ENCODE results near the gene CLCN1.
A peak's percentile ranks its signal among the peaks of the same experiment; 100 is the strongest.
"Not testable (repeated sequence)": the region's sequence is repeated elsewhere in the genome, so short reads cannot be mapped to it uniquely, and the experiment has no call there.

CLCN1 gene

DNA sequence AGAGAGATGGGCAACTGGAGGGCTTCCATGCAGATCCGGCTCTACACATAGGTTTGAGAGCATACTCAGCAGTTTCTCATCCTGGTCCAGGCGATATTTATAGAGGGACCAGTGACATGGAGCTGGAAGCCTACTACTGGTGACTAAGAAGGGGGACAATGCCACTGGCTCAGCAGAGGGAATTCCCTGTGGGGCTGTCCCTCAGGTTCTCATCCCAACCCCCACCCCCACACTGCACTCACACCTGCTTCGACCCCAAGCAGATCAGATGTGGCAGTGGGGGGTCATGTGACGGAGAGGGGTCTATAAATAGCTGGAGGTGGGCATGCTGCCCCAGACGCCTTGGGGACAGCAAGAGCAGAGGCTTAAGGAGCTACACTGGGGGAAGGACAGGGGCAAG, at the start of gene CLCN1:
Gene CLCN1, plus strand, starts transcription at position 336 of the 400 bp plus-strand sequence. CDS start 102 bp downstream, outside the sequence.
- no peak for DNase-seq

DNA sequence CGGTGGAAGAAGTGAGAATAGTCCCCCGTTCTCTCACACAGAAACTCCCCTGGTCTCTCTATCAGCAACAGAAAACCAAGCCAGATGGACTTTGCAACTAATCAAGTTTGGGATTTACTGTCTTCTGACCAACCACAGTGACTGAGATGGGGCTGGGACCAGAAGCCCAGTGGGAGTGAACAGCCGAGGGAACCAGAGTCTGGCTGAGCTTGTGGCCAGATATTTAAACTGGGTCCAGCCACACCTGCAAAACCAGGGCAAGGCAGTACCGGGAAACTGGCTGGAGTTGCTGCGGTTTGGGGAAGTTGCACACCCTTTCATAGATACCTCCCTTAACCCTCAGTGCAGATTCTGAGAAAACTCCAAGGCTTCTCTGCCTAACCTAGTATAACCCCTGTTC, 46.7 kb upstream of the CLCN1 start:
- DNase-seq: no peak

DNA sequence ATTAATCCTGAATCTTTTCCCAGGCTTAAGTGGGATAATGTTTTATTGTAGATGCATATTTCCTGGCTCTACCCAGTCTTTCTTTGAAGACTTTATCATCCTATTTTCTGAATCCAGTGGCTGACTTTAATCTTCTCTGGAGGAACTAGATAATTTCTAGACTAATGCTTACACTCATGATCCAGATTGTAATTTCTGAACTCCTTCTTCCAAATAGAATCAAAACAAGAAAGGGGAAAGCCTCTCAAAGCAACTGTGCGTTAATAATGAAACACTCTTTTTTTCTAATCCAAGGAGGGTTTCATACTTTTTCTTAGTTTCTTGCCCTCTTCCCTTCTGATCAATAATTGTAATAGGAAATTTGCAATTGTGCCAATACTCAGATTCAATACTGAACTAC, 44.7 kb upstream of the CLCN1 start:
- no peak for DNase-seq

DNA sequence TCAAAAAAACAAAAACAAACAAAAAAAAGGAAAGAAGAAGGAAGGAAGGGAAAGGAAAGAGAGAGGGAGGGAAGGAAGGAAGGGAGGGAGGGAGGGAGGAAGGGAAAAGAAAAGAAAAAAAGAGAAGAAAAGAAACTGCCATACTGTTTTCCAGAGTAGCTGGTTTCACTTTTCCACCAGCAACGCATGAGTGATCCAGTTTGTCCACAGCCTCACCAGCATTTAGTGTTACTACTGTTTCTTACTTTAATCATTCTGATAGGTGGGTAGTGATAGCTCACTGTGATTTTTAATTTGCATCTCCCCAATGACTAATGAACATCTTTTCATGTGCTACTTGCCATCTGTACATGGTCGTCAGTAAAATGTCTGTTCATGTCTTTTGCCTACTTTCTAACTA, 43.0 kb upstream of the CLCN1 start:
- no peak for DNase-seq

DNA sequence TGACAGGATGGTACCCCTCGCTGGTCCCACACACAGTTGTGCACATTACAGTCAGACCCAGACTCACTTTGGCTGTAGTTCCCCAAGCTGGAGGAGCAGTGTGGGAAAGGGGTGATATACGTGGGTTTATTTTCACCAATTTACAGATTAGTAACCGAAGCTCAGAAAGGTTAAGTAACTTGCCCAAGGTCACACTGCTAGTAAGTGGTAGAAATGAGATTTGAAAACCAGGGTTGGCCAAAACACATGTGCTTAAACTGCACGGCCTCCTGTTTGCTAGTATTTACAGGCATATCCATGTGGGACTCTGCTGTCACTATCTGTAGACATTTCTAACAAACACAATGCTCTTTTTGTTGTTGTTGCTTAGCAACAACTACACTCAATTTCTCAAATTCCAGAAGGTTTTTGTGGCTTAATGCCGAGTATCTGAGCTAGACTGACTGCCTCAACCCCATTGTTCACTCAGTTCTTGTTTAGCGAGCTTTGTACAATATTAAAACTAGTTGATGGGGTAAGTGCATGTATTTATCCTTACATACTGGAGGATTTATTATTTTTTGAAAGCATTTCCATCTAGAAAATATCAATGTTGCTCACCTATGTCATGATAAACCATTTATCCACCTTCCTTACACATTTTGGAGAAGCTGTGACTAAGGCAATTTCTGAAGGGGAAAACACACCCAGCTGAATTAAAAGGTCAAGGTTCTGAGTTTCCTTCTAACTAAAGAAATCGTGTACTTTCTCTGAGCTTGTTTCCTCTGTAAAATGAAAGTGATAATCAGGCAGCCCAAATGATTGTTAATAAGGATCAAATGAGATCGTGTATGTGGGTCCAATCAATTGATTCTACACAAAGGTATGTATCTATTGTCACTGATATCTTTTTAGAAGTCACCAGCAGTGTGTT, 36.5 kb upstream of the CLCN1 start:
- DNase-seq: no peak

DNA sequence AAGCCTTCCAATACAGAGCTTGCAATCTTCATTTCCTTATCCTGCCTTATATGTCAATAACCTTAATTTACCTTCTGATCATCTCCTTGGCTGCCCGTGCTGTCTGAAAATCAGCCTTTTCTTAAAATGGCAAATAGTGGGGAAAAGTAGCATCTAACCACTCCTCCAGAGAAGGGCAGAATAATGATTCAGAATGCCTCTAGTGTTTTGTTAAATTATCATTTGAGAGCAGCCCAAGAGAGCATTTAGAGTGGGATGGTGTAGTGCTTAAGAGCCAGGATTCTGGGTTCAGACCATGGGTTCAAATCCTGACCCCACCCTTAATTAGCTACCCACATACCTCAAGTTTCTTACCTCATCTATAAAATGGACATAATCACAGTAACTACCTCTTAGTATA, 35.8 kb upstream of the CLCN1 start:
- DNase-seq: no peak

DNA sequence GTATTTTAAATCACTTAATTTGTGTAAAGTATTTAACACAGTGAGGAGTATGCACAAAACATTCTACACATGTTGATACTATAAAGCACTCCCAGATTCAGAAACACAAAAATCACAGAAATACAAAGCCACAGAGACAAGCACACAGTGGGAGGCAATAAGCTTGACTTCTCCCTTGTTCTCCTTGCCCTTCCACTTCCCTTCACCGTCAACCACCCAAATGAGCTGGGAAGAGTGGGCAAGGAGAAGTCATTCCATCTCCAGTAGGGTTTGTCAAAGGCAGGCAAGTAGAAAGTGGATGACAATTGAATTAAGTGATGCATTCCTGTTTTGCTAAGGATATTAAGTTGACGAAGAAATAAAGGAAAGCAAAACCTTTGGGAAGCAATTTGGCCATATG, 35.3 kb upstream of the CLCN1 start:
- DNase-seq: no peak

DNA sequence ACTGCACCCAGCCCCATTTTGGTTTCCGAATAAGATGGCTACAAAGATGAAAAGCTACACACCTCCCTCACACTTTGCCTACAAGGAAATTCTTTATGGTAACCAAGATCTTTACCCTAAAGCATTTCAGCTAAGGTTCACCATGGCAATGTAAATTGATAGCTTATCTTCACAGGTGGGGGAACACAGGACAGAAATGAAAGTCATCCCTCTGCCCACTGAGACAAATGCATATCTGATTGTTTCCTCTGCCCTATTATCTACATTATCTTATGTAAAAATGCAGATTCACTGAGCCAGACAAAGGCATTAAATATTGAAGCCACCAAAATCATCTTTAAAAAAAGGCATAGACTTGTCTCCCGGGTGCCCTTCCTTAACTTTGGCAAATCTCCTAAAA, 34.4 kb upstream of the CLCN1 start:
- no peak for DNase-seq

DNA sequence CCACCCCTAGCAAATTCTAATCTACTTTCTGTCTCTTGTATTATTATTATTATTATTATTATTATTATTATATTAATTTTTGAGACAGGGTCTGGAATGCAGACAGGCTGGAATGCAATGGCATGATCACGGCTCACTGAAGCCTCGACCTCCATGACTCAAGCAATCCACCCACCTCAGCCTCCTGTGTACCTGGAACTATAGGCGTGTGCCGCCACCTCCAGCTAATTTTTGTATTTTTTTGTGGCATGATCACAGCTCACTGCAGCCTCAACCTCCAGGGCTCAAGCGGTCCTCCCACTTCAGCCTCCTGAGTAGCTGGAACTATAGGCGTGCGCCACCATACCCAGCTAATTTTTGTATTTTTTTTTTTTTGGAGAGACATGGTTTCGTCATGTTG, 33.8 kb upstream of the CLCN1 start:
- DNase-seq: no peak

DNA sequence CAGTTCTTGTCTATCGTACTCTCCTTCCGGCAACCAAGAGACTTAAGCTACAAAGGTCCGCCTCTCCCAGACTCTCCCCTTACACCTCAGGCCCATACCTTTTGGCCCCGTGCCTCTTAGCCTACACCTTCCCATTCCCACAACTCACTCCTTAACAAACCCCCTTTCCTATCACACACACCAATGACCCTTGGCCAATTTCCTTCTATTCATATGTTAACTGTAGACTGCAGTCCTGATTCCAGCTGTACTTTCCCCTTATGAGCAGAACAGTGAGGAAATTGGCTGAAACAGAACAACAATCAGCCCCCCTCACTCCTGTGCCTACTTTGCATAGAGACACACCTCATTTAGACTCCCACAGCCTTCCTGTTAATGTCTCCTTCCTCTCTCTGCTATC, 32.5 kb upstream of the CLCN1 start:
- DNase-seq: no peak

DNA sequence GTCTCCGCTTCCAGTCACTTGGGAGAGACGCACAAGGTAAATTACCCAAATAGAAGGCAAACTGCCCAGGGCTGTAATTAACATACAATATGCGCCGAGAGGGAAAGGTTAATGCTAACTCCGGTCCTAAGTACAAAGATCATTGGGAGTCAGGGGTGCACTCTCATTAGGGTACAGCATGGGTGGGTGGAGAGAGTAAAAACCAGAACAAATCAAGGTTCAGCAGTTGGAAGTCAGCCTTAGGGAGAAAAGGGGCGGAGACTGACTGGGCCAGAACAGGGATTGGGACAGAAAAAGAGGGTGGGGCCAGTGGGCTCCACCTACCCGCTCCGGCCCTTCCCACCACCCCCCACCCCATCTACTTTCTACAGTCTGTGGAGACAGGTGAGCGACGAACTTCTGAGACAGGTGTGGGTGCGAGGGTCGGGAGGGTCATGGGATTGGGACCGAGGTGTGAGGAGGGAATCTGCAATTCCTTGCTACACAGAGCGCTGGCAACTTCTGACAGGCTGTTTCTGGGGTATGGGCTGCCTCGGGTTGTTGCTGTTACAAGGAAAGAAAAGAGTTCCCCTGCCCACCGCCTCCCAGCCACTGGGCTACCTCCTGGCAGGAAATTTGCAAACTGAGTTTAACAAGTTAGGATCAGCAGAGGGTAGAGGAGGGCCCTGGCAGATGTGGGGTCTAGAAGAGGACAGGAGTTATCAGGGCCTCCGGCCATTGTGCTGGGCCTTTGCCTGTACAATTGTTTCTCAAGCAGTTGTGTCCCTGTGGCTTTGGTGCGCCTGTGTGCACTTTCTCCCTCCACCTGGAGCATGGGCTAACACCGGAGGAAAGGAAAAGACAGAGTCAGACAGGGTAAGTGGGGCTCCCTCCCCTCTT, 31.1 kb upstream of the CLCN1 start, which contains the start of gene TMEM139:
Gene TMEM139, plus strand, starts transcription at position 368 of the 879 bp plus-strand sequence. CDS start 1,000 bp downstream, outside the sequence.
- DNase-seq: no peak

DNA sequence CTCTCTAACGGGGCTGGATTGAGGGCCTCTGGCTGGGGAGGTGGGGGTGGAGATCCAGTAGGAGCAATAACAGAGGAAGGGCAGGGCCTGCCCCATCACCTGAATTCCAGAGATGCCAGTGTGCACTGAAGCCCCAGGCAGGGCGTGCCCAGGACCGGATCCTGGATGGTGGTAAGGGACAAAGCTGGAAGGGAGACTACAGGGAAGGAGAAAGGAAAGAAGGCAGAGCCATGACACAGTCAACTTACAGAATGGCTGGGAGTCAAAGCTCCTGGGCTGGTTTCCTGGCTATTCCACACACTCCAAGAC, 30.5 kb upstream of the CLCN1 start:
- no peak for DNase-seq

DNA sequence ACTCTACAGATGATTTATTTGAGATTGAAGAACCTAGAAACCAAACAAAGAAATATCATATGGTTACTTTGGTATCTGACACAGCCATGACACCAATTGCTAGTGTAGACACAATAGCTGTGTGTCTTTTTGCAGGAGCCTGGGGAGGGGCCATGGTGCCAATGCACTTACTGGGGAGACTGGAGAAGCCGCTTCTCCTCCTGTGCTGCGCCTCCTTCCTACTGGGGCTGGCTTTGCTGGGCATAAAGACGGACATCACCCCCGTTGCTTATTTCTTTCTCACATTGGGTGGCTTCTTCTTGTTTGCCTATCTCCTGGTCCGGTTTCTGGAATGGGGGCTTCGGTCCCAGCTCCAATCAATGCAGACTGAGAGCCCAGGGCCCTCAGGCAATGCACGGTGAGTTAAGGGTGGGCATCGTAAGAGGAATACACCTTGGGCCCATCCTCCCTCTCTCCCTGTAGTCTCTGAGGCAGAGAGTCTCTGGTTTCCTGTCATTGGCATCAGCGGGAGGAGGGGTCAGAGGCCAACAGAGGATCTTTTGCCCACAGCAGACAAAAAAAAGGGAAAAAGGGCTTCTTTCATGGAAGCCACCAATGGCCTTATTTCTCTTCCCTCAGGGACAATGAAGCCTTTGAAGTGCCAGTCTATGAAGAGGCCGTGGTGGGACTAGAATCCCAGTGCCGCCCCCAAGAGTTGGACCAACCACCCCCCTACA, 29.9 kb upstream of the CLCN1 start:
- DNase-seq: no peak

DNA sequence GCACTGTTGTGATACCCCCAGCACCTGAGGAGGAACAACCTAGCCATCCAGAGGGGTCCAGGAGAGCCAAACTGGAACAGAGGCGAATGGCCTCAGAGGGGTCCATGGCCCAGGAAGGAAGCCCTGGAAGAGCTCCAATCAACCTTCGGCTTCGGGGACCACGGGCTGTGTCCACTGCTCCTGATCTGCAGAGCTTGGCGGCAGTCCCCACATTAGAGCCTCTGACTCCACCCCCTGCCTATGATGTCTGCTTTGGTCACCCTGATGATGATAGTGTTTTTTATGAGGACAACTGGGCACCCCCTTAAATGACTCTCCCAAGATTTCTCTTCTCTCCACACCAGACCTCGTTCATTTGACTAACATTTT, 29.4 kb upstream of the CLCN1 start:
- no peak for DNase-seq

DNA sequence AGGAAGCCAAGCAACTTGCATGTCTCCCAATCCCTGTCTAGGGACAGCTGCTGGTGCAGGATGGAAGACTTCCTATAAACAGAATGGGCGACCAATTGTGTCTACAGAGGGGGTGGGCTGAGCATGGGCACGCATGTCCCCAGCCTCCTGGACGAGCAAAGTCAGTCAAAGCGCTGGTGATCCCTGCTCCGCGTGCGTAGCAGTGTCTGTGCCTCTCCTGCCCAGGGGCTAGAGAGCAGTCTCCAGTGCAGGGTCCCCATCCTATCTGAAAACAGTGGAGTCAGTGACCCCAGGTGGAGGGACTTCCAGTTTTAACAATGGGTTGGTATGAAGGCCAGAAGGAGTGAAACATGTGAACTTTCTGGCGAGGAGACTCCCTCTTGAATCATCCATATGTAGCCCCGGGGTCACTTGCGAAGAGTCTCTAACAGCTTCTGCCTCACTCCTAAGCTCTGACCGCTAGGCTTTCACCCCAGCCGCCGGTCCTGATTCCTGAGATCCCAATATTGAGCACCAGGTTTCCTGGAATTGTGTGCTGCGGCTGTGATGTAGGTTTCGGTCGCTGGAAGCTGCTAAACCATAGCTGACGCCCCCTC, 28.5 kb upstream of the CLCN1 start:
- DNase-seq: no peak

DNA sequence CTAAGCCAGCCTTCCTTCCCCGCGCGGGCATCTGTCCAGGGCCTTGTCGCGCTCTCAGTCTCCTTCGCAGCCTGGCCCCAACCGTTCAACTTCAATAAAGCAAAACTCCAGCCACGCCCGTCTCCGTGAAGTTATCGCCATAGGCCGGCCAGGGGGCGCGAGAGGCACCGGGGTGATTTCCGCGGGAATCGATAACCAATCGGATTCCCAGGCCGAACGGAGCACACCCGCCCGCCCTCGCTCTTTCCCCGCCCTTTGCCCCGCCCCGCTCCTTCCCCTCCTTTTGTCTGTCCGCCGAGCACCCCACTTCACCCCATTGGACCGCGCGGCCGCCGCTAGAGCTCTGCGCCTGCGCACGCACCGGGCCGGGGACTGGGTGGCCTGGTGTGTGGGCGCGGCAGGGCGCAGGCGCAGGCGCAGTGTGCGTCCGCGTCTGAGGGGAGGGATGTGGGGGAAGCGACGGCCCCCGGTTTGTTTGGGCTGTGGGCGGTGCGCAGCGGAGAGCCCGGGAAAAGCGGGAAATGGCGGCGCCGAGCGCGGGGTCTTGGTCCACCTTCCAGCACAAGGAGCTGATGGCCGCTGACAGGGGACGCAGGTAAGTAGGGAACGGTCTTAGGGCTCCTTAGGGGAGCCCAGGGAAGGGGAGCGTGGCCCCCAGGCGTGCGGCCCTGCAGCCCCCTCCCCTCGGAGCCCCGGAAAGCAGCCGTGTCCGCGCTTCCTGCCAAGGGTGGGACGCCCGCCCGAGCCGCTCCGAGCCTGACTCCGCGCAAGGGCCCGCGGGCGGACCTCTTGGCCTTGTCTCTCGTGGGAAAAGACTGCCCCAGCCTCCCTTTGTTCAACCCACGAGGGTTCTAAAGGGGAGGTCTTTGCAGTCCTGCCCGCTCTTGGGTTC, 27.7 kb upstream of the CLCN1 start, which contains the start of gene CASP2:
Gene CASP2, plus strand, starts transcription at position 417 of the 892 bp plus-strand sequence. Its CDS starts 105 bp downstream, at position 522.
- peak; percentile 98 for DNase-seq

DNA sequence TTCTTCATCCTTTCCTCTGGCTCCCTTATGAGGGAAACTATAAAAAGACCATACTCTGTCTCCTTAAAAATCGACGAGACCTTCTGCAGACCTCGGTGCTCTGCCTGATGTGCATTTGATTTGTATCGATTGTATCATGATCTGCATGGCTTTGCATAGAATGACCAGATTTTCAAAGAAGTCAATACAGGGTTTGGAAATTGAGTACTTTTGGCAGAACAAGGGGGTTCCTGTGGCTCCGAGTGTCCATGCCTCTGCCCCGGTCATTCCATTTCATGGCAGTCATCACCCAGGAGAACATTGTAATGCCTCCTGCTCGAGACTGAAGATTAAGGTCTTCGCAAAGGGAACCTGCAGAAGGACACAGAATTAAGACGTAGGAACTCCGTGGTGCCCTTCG, 27.1 kb upstream of the CLCN1 start:
- no peak for DNase-seq

DNA sequence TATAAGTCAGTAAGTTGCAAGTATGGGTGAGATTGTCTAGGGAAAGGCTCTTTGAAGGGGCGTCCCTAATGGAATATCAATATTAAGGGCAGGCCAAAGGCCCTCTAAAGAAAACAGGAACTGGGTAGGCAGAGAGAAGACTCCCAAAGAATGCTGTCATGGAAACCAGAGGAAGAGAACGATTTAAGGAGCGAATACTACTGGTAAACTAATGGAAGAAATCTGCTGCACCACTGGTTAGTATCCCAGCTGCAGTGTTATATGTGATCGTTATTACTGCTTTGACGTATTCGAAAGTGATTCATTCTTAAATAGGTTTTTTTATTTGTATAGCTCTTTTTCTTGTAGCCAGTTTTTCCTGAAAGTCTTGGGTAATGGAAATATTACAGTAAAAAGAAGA, 26.5 kb upstream of the CLCN1 start:
- DNase-seq: no peak

DNA sequence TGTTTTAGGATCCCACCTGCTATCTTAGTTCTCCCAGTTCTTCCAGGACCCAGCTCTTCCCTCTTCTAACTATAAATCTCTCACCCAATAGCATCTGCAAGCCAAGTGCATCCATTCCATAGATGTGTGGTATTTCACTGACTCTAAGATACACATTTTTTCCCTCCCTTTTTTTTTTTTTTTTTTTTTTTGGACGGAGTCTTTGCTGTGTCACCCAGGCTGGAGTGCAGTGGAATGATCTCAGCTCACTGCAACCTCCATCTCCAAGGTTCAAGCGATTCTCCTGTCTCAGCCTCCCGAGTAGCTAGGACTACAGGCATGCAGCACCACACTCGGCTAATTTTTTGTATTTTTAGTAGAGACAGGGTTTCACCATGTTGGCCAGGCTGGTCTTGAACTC, 26.0 kb upstream of the CLCN1 start:
- not testable (repeated sequence) for DNase-seq

DNA sequence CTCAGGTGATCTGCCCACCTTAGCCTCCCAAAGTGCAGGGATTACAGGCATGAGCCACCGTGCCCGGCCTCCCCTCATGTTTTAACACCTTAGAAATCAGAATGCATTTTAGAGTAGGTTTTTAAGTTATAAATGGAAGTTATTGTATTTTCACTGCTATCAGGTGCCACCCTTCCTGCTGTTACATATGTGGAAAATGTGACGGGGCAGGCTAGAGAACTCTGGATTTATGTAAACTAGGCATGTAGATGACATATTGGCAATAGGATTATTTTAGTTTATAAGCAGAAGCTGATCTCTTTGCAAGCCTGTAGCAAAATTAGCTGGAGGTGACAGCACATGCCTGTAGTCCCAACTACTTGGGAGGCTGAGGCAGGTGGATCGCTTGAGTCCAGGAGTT, 25.6 kb upstream of the CLCN1 start:
- DNase-seq: no peak

DNA sequence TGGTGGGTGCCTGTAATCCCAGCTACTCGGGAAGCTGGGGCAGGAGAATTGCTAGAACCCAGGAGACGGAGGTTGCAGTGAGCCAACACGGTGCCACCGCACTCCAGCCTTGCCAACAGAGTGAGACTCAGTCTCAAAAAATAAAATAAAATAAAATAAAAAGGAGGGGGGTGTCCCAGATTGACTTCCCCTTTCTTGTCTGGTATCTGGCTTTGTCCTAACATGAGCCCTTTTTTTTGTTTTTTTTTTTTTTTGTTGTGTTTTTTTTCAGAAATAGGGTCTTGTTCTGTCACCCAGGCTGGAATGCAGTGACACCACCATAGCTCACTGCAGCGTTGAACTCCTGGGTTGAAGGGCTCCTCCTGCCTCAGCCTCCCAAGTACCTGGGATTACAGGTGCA, 23.0 kb upstream of the CLCN1 start:
- no peak for DNase-seq

DNA sequence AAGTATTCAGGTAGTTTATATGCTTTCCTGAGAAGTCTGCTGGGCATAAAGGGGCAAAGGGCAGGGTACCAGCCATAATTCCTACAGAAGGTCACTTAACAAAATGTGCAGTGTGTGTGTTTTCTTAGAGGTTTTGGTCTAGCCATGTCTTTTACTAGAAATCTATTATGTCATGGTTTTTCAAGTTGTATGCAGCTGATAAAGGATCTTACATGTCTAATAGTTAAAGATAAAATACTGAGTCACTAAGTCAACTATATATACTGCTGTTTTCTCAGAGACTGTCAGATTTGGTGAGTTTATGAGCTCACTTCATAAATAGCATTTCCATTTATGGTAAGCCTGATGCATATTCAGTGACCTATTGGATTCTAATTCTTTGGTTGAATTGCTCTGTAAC, 20.0 kb upstream of the CLCN1 start:
- no peak for DNase-seq

Measured in activated naive CD4-positive, alpha-beta T cell treated with Interleukin-2 at 50 U/mL for 16 hours (primary cell).